ENCODE measurements around the gene KRTAP12-1.

DNA sequence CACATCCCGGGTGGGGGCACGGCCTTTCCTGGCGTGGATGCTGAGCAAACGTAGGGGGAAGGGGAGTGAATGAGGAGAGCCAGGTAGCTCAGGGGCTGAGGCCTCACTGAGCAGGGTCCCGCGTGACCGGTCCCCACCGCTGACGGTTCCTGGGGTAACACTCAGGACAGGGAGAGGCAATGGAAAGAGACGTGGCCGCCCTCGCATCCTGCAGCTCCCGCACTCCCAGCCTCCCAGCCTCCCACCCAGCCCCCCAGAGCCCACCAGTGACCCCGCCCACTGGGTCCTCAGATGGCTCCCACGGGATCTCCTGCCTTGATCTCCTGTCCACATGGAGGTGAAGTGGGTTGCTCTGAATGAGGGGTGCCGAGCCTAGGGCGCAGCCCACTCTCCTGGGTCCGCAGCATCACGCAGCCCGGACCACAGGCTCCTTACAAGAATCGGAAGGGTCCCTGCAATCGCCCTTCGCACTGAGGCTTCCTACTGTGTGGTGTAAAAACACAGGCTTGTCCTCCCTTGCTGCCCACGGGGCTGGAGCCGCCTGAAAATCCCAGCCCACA lies 27.0 kb upstream of the KRTAP12-1 start:
- TF ChIP-seq, protein P1, sequence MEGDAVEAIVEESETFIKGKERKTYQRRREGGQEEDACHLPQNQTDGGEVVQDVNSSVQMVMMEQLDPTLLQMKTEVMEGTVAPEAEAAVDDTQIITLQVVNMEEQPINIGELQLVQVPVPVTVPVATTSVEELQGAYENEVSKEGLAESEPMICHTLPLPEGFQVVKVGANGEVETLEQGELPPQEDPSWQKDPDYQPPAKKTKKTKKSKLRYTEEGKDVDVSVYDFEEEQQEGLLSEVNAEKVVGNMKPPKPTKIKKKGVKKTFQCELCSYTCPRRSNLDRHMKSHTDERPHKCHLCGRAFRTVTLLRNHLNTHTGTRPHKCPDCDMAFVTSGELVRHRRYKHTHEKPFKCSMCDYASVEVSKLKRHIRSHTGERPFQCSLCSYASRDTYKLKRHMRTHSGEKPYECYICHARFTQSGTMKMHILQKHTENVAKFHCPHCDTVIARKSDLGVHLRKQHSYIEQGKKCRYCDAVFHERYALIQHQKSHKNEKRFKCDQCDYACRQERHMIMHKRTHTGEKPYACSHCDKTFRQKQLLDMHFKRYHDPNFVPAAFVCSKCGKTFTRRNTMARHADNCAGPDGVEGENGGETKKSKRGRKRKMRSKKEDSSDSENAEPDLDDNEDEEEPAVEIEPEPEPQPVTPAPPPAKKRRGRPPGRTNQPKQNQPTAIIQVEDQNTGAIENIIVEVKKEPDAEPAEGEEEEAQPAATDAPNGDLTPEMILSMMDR (IDR thresholded peaks at IDR 0.05; ENCODE audit: insufficient read depth, low read depth, low read length): no peak
- TF ChIP-seq EZH2 (IDR thresholded peaks at IDR 0.05; ENCODE audit: insufficient read depth, low read length): peak; percentile 43
